H9 (cell line): ENCODE measurements around the gene TET2. TPM values are rescaled to one million over a fixed set of nuclear protein-coding genes. Genes with fewer than 3 reads are reported as not detected.

ENCODE experiments used
- DNase-seq: peaks from one replicate; pipeline ENCODE4 v3.0.0-alpha.2; 2017
- H2AFZ ChIP-seq: one replicate; pipeline ENCODE4 v1.6.1; 2013; ENCODE audit warnings: mild to moderate bottlenecking, low read length, control low read depth, moderate library complexity
- H2AK5ac ChIP-seq: 2 replicates; pipeline ENCODE4 v1.6.1; 2013; ENCODE audit warnings: low read length, control low read depth, mixed read lengths; ENCODE audit not compliant: insufficient read length
- H2BK120ac ChIP-seq: one replicate; pipeline ENCODE4 v1.6.1; 2013; ENCODE audit warnings: low read depth, mild to moderate bottlenecking, low read length, control low read depth, inconsistent platforms; ENCODE audit not compliant: poor library complexity, severe bottlenecking
- H2BK12ac ChIP-seq: 2 replicates; pipeline ENCODE4 v1.6.1; 2013; ENCODE audit warnings: low read length, control low read depth, mixed read lengths, low read depth; ENCODE audit not compliant: insufficient read length
- H2BK15ac ChIP-seq: 2 replicates; pipeline ENCODE4 v1.6.1; 2013; ENCODE audit warnings: low read depth, low read length, control low read depth
- H2BK20ac ChIP-seq: one replicate; pipeline ENCODE4 v1.6.1; 2013; ENCODE audit warnings: low read depth, mild to moderate bottlenecking, low read length, control low read depth, inconsistent platforms; ENCODE audit not compliant: poor library complexity, severe bottlenecking
- H2BK5ac ChIP-seq: 2 replicates; pipeline ENCODE4 v1.6.1; 2013; ENCODE audit warnings: low read length, control low read depth, mixed read lengths; ENCODE audit not compliant: insufficient read length
- H3K14ac ChIP-seq: 2 replicates; pipeline ENCODE4 v1.6.1; 2013; ENCODE audit warnings: low read length, control low read depth; ENCODE audit not compliant: insufficient read depth
- H3K18ac ChIP-seq: 2 replicates; pipeline ENCODE4 v1.6.1; 2013; ENCODE audit warnings: low read depth, mild to moderate bottlenecking, mixed read lengths, low read length, control low read depth; ENCODE audit not compliant: insufficient read length
- H3K23ac ChIP-seq: 2 replicates; pipeline ENCODE4 v1.6.1; 2013; ENCODE audit warnings: low read length, control low read depth, mixed read lengths, low read depth; ENCODE audit not compliant: insufficient read length
- H3K23me2 ChIP-seq: 2 replicates; pipeline ENCODE4 v1.6.1; 2013; ENCODE audit warnings: low read depth, mild to moderate bottlenecking, mixed read lengths, low read length, control low read depth; ENCODE audit not compliant: insufficient read length, poor library complexity, severe bottlenecking
- H3K27ac ChIP-seq: 2 replicates; pipeline ENCODE4 v1.5.1; 2013; ENCODE audit warnings: low read length, control low read depth, mixed read lengths, low read depth; ENCODE audit not compliant: insufficient read length
- H3K27me3 ChIP-seq: 2 replicates; pipeline ENCODE4 v1.6.1; 2013; ENCODE audit warnings: low read length, control low read depth, inconsistent platforms; ENCODE audit not compliant: insufficient read depth
- H3K4ac ChIP-seq: 2 replicates; pipeline ENCODE4 v1.6.1; 2013; ENCODE audit warnings: low read depth, mild to moderate bottlenecking, control low read depth, inconsistent platforms, low read length, moderate library complexity
- H3K4me1 ChIP-seq: 2 replicates; pipeline ENCODE4 v1.6.1; 2013; ENCODE audit warnings: low read length, control low read depth, inconsistent platforms; ENCODE audit not compliant: insufficient read depth
- H3K4me2 ChIP-seq: 2 replicates; pipeline ENCODE4 v1.6.1; 2013; ENCODE audit warnings: low read length, control low read depth, mixed read lengths; ENCODE audit not compliant: insufficient read length, insufficient read depth
- H3K56ac ChIP-seq: 2 replicates; pipeline ENCODE4 v1.6.1; 2013; ENCODE audit warnings: low read depth, mild to moderate bottlenecking, mixed read lengths, low read length, control low read depth; ENCODE audit not compliant: insufficient read length
- H3K79me1 ChIP-seq: 2 replicates; pipeline ENCODE4 v1.6.1; 2013; ENCODE audit warnings: low read depth, mild to moderate bottlenecking, moderate library complexity, low read length, control low read depth, inconsistent platforms; ENCODE audit not compliant: insufficient read depth, poor library complexity, severe bottlenecking
- H3K79me2 ChIP-seq: 2 replicates; pipeline ENCODE4 v1.6.1; 2013; ENCODE audit warnings: low read length, control low read depth, inconsistent platforms; ENCODE audit not compliant: insufficient read depth
- H3K9ac ChIP-seq: 2 replicates; pipeline ENCODE4 v1.6.1; 2013; ENCODE audit warnings: low read length, control low read depth, mixed read lengths; ENCODE audit not compliant: insufficient read length; ENCODE audit errors: extremely low read depth
- H3K9me3 ChIP-seq: one replicate; pipeline ENCODE4 v1.6.1; 2013; ENCODE audit warnings: low read depth, low read length, inconsistent platforms; ENCODE audit not compliant: control insufficient read depth
- H3T11ph ChIP-seq: one replicate; pipeline ENCODE4 v1.6.1; 2013; ENCODE audit warnings: mild to moderate bottlenecking, low read length, control low read depth, inconsistent platforms
- H4K20me1 ChIP-seq: one replicate; pipeline ENCODE4 v1.6.1; 2013; ENCODE audit not compliant: control insufficient read depth, insufficient read length, insufficient read depth
- H4K5ac ChIP-seq: 2 replicates; pipeline ENCODE4 v1.6.1; 2013; ENCODE audit warnings: low read depth, mild to moderate bottlenecking, mixed read lengths, low read length, control low read depth; ENCODE audit not compliant: insufficient read length
- H4K8ac ChIP-seq: replicated peaks from 2 replicates; pipeline ENCODE4 v1.6.1; 2013; ENCODE audit warnings: low read length, control low read depth, mixed read lengths, low read depth; ENCODE audit not compliant: insufficient read length
- H4K91ac ChIP-seq: 2 replicates; pipeline ENCODE4 v1.6.1; 2013; ENCODE audit warnings: low read depth, mild to moderate bottlenecking, moderate library complexity, mixed read lengths, low read length, control low read depth; ENCODE audit not compliant: insufficient read length
- H3K27ac Mint-ChIP-seq, 3 experiments: 2 replicates in 2 of 3; 3 replicates in 1 of 3; pipeline ENCODE4 v1.8.0; 2020 to 2021; ENCODE audit warnings: mixed read lengths in 3 of 3, mild to moderate bottlenecking in 1 of 3, moderate library complexity in 1 of 3
- H3K27me3 Mint-ChIP-seq: 2 replicates; pipeline ENCODE4 v1.8.0; 2021; ENCODE audit warnings: low read depth, mild to moderate bottlenecking, moderate library complexity, mixed read lengths
- H3K36me3 Mint-ChIP-seq, 3 experiments: 2 replicates in 2 of 3; 3 replicates in 1 of 3; pipeline ENCODE4 v1.8.0; 2020 to 2021; ENCODE audit warnings: low read depth in 3 of 3, mixed read lengths in 3 of 3; ENCODE audit not compliant: insufficient read depth in 1 of 3
- H3K4me1 Mint-ChIP-seq, 2 experiments: 2 replicates each; pipeline ENCODE4 v1.8.0; 2020; ENCODE audit warnings: mixed read lengths in 2 of 2
- H3K4me3 Mint-ChIP-seq, 2 experiments: 2 replicates in 1 of 2; 3 replicates in 1 of 2; pipeline ENCODE4 v1.8.0; 2020 to 2021; ENCODE audit warnings: mild to moderate bottlenecking in 2 of 2, mixed read lengths in 2 of 2, moderate library complexity in 1 of 2
- H3K9me3 Mint-ChIP-seq, 2 experiments: 2 replicates in 1 of 2; 3 replicates in 1 of 2; pipeline ENCODE4 v1.8.0; 2020; ENCODE audit warnings: mild to moderate bottlenecking in 2 of 2, mixed read lengths in 2 of 2, moderate library complexity in 1 of 2
- CTCF ChIP-seq: fragments of 200-600 bp; sonication (generic); conservative IDR thresholded peaks from 3 replicates; pipeline ENCODE4 v1.8.0; 2021; ENCODE audit warnings: antibody characterized with exemption, mild to moderate bottlenecking
- total RNA-seq: library from RNA; stranded (reverse); gene quantifications from 2 replicates; pipeline ENCODE4 v1.2.1, GENCODE V29; 2021

The TET2 gene
- total RNA-seq, 1 experiment from 2014 or later = 3.1 TPM

GRCh38 chr4:105102016-105102415 lies 44.7 kb upstream of the TET2 start:
- Histone ChIP-seq H2BK15ac (no peak overlapping the region), H3K4me1 (no peaks in the 10 kb centered on the region), H2AK5ac (no peak overlapping the region), H3K27ac (no peak overlapping the region), H2BK5ac (no peak overlapping the region), H3K23ac (no peak overlapping the region), H4K8ac (no peak overlapping the region), H3T11ph (no peak overlapping the region), H3K14ac (no peak overlapping the region), H3K79me2 (no peaks in the 10 kb centered on the region), H3K4me2 (no peak overlapping the region), H2BK12ac (no peak overlapping the region), H2AFZ (no peak overlapping the region), H2BK20ac (no peak overlapping the region), H4K91ac (no peak overlapping the region), H3K9me3 (no peaks in the 10 kb centered on the region), H3K79me1 (no peaks in the 10 kb centered on the region), H3K18ac (no peak overlapping the region), H3K4ac (no peak overlapping the region), H2BK120ac (no peak overlapping the region), H3K9ac (no peak overlapping the region), H4K20me1 (no peaks in the 10 kb centered on the region), H3K56ac (no peak overlapping the region), H3K27me3 (no peaks in the 10 kb centered on the region), H4K5ac (no peak overlapping the region), H3K23me2 (no peaks in the 10 kb centered on the region)
- TF ChIP-seq CTCF = no peak
- peaks cover 2 to 11% of the 10 kb centered on the region in 2 experiments; a peak in 4 of 5 replicates for H3K9me3 Mint-ChIP-seq
- no peak overlapping the region for H3K4me3 Mint-ChIP-seq
- no peak for DNase-seq
- no peaks in the 10 kb centered on the region for H3K4me1 Mint-ChIP-seq
- 0 out of 7 replicates have a peak, but pooled peaks cover 0 to 5% (median 4%) of the 10 kb centered on the region in 3 experiments for H3K36me3 Mint-ChIP-seq
- no peaks in the 10 kb centered on the region; the same call in 1 of the 2 replicates for H3K27me3 Mint-ChIP-seq
- H3K27ac Mint-ChIP-seq = no peak overlapping the region
